Aorta (tissue), 5 donors: Measurements from ENCODE around the gene TMEM132C. TPM values are rescaled to one million over a fixed set of nuclear protein-coding genes. Genes with fewer than 3 reads are reported as not detected.
"Not testable (repeated sequence)": the region's sequence is repeated elsewhere in the genome, so short reads cannot be mapped to it uniquely, and the experiment has no call there.

Experiments used
- ATAC-seq: fragments of 200-7000 bp; cut with Tn5 transposase; one replicate; pipeline ENCODE4 v1.9.1; 2022; ENCODE audit warnings: moderate library complexity; ENCODE audit not compliant: low FRiP score
- DNase-seq, 2 donors: peaks; one replicate each; pipeline ENCODE4 v3.0.0-alpha.2; 2020
- H3K27ac ChIP-seq, 2 donors: one replicate each; pipeline ENCODE4 v1.5.1; 2013; ENCODE audit warnings: low read length in 2 of 2, mild to moderate bottlenecking in 2 of 2, moderate library complexity in 2 of 2, control low read depth in 1 of 2, inconsistent platforms in 1 of 2, low read depth in 1 of 2
- H3K27me3 ChIP-seq, 2 donors: one replicate each; pipeline ENCODE4 v1.6.1; 2013; ENCODE audit warnings: control low read depth in 1 of 2, low read length in 1 of 2, mild to moderate bottlenecking in 1 of 2, moderate library complexity in 1 of 2; ENCODE audit not compliant: insufficient read depth in 2 of 2, control insufficient read depth in 1 of 2
- H3K36me3 ChIP-seq, 2 donors: one replicate each; pipeline ENCODE4 v1.6.1; 2013; ENCODE audit warnings: control low read depth in 1 of 2, low read length in 1 of 2, mild to moderate bottlenecking in 1 of 2; ENCODE audit not compliant: insufficient read depth in 2 of 2, control insufficient read depth in 1 of 2
- H3K4me1 ChIP-seq, 2 donors: one replicate each; pipeline ENCODE4 v1.6.1; 2013; ENCODE audit warnings: low read length in 2 of 2, control low read depth in 1 of 2, mild to moderate bottlenecking in 1 of 2, moderate library complexity in 1 of 2; ENCODE audit not compliant: insufficient read depth in 2 of 2, control insufficient read depth in 1 of 2
- H3K4me3 ChIP-seq, 2 donors: one replicate each; pipeline ENCODE4 v1.5.1; 2013; ENCODE audit warnings: low read length in 2 of 2, control low read depth in 1 of 2, mild to moderate bottlenecking in 1 of 2
- H3K9me3 ChIP-seq: one replicate; pipeline ENCODE4 v1.6.1; 2013; ENCODE audit warnings: mild to moderate bottlenecking, low read length; ENCODE audit not compliant: control insufficient read depth
- WGBS, 2 donors: extraction: QIAGEN DNeasy Blood & Tissue Kit; methylation state at CpG; one replicate each; pipeline ENCODE4 v1.1.7; 2013; 5-methylcytosine and 5-hydroxymethylcytosine counted together
- intact Hi-C, 2 donors: fragments of 100-400 bp; cut with DNase I; formaldehyde crosslinking; loops; one replicate each; pipeline versions ENCODE4 v1.14.2 to v1.15.0; 2022
- polyA plus RNA-seq, 2 donors: library from polyadenylated mRNA; stranded (reverse); fragments of 200-250 nt; gene quantifications; one replicate each; pipeline ENCODE4 v1.2.3, GENCODE V29; 2013
- total RNA-seq, 2 donors: library from RNA; stranded (reverse); fragmentation: NEBNext Ultra II Directional; extraction: Animal tissue kit (Norgen Biotek cat#: 25700); gene quantifications; one replicate each; pipeline ENCODE4 v1.2.1, GENCODE V29; 2021
- donor health status: healthy with polysubstance abuse.
- donor health status: Bipolar disorder and iron deficiency.
- donor health status: DM: no; HTN: no; CAD: no.
- donor health status: DM: no; HTN: no; CAD: no.
- donor health status: DM: yes; HTN: yes; CAD: no.

Gene TMEM132C
- total and polyA plus RNA-seq, 4 donors: 0.49 to 0.78 TPM; not detected in 2

GRCh38 chr12:128592220-128592744, 325.3 kb downstream of the TMEM132C start:
- WGBS, 2 donors: 18 to 29% methylated on average over 6 of the region's 6 CpGs

GRCh38 chr12:128594521-128594920, 327.6 kb downstream of the TMEM132C start:
- H3K27ac ChIP-seq: no peak overlapping the region
- DNase-seq: no peak
- no peaks in the 10 kb centered on the region for H3K36me3 ChIP-seq
- H3K4me1 ChIP-seq: no peaks in the 10 kb centered on the region
- no peaks in the 10 kb centered on the region for H3K9me3 ChIP-seq
- no peak for ATAC-seq
- intact Hi-C loops: no loop called here
- WGBS, 2 donors: 15 to 24% methylated on average over 7 of the region's 7 CpGs
- H3K27me3 ChIP-seq: no peaks in the 10 kb centered on the region
- no peak overlapping the region for H3K4me3 ChIP-seq

More at GRCh38 chr12:128592220-128592744, 325.3 kb downstream of the TMEM132C start:
- no peaks in the 10 kb centered on the region for H3K9me3 ChIP-seq
- DNase-seq (no peak), ATAC-seq (no peak)
- H3K4me3 ChIP-seq: no peak overlapping the region
- H3K4me1 ChIP-seq: no peaks in the 10 kb centered on the region
- no peaks in the 10 kb centered on the region for H3K27me3 ChIP-seq
- intact Hi-C loops: no loop called here
- no peaks in the 10 kb centered on the region for H3K36me3 ChIP-seq
- H3K27ac ChIP-seq: no peak overlapping the region

GRCh38 chr12:128595609-128596008, 328.6 kb downstream of the TMEM132C start:
- no peaks in the 10 kb centered on the region for H3K36me3 ChIP-seq
- ATAC-seq (no peak), DNase-seq (no peak)
- H3K27ac ChIP-seq: no peak overlapping the region
- no peaks in the 10 kb centered on the region for H3K4me1 ChIP-seq
- H3K27me3 ChIP-seq: no peaks in the 10 kb centered on the region
- intact Hi-C loops: no loop called here
- H3K9me3 ChIP-seq: no peaks in the 10 kb centered on the region
- 77 to 78% methylated on average over 8 of the region's 8 CpGs for WGBS, 2 donors
- no peak overlapping the region for H3K4me3 ChIP-seq

- ATAC-seq: no peak
- Histone ChIP-seq H3K9me3 (no peaks in the 10 kb centered on the region), H3K27me3 (no peaks in the 10 kb centered on the region), H3K4me3 (no peak overlapping the region), H3K36me3 (no peaks in the 10 kb centered on the region), H3K4me1 (no peaks in the 10 kb centered on the region), H3K27ac (no peak overlapping the region)
- 53 to 58% methylated on average over 6 of the region's 6 CpGs for WGBS, 2 donors
- DNase-seq: no peak
- intact Hi-C loops: no loop called here
These were observed 333.9 kb downstream of the TMEM132C start for GRCh38 chr12:128600886-128601285.

GRCh38 chr12:128603573-128604115, 336.7 kb downstream of the TMEM132C start:
- no peak overlapping the region for H3K4me3 ChIP-seq
- intact Hi-C loops: no loop called here
- ATAC-seq (no peak), DNase-seq (no peak)
- no peak overlapping the region for H3K27ac ChIP-seq
- WGBS, 2 donors: 73% methylated on average over 4 of the region's 4 CpGs
- H3K4me1 ChIP-seq: no peaks in the 10 kb centered on the region
- no peaks in the 10 kb centered on the region for H3K9me3 ChIP-seq
- H3K27me3 ChIP-seq: no peaks in the 10 kb centered on the region
- no peaks in the 10 kb centered on the region for H3K36me3 ChIP-seq

- H3K4me1 ChIP-seq, intact Hi-C loops, H3K27me3 ChIP-seq, ATAC-seq, H3K36me3 ChIP-seq, DNase-seq, H3K27ac ChIP-seq, H3K4me3 ChIP-seq, H3K9me3 ChIP-seq: not testable (repeated sequence)
- 71 to 79% methylated on average over 1 of the region's 1 CpG for WGBS, 2 donors
These were observed 337.2 kb downstream of the TMEM132C start for GRCh38 chr12:128604219-128604618.

- no peaks in the 10 kb centered on the region for H3K36me3 ChIP-seq
- H3K27me3 ChIP-seq: no peaks in the 10 kb centered on the region
- ATAC-seq (no peak), DNase-seq (no peak)
- no peak overlapping the region for H3K27ac ChIP-seq
- no peak overlapping the region for H3K4me3 ChIP-seq
- intact Hi-C loops: no loop called here
- no peaks in the 10 kb centered on the region for H3K9me3 ChIP-seq
- WGBS, 2 donors: 38 to 44% methylated on average over 4 of the region's 4 CpGs
- H3K4me1 ChIP-seq: no peaks in the 10 kb centered on the region
These were observed 339.1 kb downstream of the TMEM132C start for GRCh38 chr12:128606051-128606450.

- WGBS, 2 donors: 49 to 72% methylated on average over 3 of the region's 3 CpGs
- no peak overlapping the region for H3K4me3 ChIP-seq
These were observed 339.6 kb downstream of the TMEM132C start for GRCh38 chr12:128606538-128606937.

GRCh38 chr12:128606970-128607369, 340.0 kb downstream of the TMEM132C start:
- H3K27me3 ChIP-seq: no peaks in the 10 kb centered on the region
- no peaks in the 10 kb centered on the region for H3K4me1 ChIP-seq
- no peak overlapping the region for H3K27ac ChIP-seq
- no peaks in the 10 kb centered on the region for H3K36me3 ChIP-seq
- DNase-seq (no peak), ATAC-seq (no peak)
- no peaks in the 10 kb centered on the region for H3K9me3 ChIP-seq
- intact Hi-C loops: no loop called here
- no peak overlapping the region for H3K4me3 ChIP-seq
- WGBS, 2 donors: 70 to 71% methylated on average over 4 of the region's 4 CpGs

More at GRCh38 chr12:128606538-128606937, 339.6 kb downstream of the TMEM132C start:
- intact Hi-C loops: no loop called here
- H3K27me3 ChIP-seq: no peaks in the 10 kb centered on the region
- H3K27ac ChIP-seq: no peak overlapping the region
- DNase-seq (no peak), ATAC-seq (no peak)
- no peaks in the 10 kb centered on the region for H3K4me1 ChIP-seq
- H3K9me3 ChIP-seq: no peaks in the 10 kb centered on the region
- H3K36me3 ChIP-seq: no peaks in the 10 kb centered on the region
